RWPE2 (cell line): ENCODE data around the gene COL27A1.

Experiments
- ATAC-seq: fragments of 200-7000 bp; cut with Tn5 transposase; 3 replicates; pipeline ENCODE4 v1.9.1; 2021; ENCODE audit warnings: low read depth
- DNase-seq: peaks from one replicate; pipeline ENCODE4 v3.0.0-alpha.2; 2020; ENCODE audit warnings: low spot score
- H3K27ac ChIP-seq: fragments of 450-650 bp; 2 replicates; pipeline ENCODE4 v1.5.1; 2017; ENCODE audit warnings: mild to moderate bottlenecking; ENCODE audit not compliant: poor library complexity, severe bottlenecking
- H3K27me3 ChIP-seq: fragments of 250-450 bp; sonication (Bioruptor Pico); 2 replicates; pipeline ENCODE4 v1.5.1; 2021; ENCODE audit warnings: mild to moderate bottlenecking, moderate library complexity; ENCODE audit not compliant: insufficient read depth, poor library complexity, severe bottlenecking
- H3K36me3 ChIP-seq: fragments of 250-450 bp; sonication (Bioruptor Pico); 2 replicates; pipeline ENCODE4 v1.5.1; 2020; ENCODE audit warnings: low read depth, mild to moderate bottlenecking, moderate library complexity
- H3K4me1 ChIP-seq: fragments of 250-450 bp; sonication (Bioruptor Pico); 2 replicates; pipeline ENCODE4 v1.5.1; 2021; ENCODE audit warnings: mild to moderate bottlenecking, moderate library complexity; ENCODE audit not compliant: insufficient read depth, poor library complexity, severe bottlenecking
- H3K4me3 ChIP-seq: fragments of 250-450 bp; sonication (Bioruptor Pico); 2 replicates; pipeline ENCODE4 v1.5.1; 2021; ENCODE audit warnings: mild to moderate bottlenecking, moderate library complexity; ENCODE audit not compliant: severe bottlenecking
- H3K9me3 ChIP-seq: fragments of 250-450 bp; sonication (Bioruptor Pico); 2 replicates; pipeline ENCODE4 v1.5.1; 2021; ENCODE audit warnings: mild to moderate bottlenecking, moderate library complexity; ENCODE audit not compliant: severe bottlenecking
- TF ChIP-seq, protein P1 (sequence below): fragments of 450-650 bp; IDR thresholded peaks from one replicate; pipeline ENCODE4 v1.5.1; 2017; ENCODE audit warnings: mild to moderate bottlenecking, moderate library complexity; ENCODE audit not compliant: poor library complexity, severe bottlenecking

COL27A1 gene

DNA sequence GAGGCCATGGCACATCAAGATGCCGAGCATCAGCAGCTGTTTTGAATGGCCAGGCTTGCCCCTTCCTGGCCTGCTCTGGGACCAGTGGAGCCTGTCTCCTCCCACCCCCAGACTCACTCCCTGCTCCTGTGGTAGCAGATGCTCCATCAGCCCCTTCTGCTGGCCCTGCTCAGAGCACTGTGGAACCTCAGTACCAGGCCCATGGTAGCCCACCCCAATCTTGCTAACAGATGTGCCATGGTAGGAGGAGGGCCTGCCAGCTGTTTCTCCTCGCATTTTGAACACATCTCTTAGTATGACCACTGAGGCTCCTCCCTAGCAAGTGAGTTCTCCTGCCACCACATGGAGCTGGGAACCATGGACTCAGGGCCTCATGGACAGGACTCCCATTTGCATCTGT is 29.5 kb downstream of the COL27A1 start:
- Histone ChIP-seq H3K4me3 (no peak overlapping the region), H3K36me3 (peaks cover 8% of the 10 kb centered on the region), H3K4me1 (no peaks in the 10 kb centered on the region), H3K27ac (no peak overlapping the region), H3K9me3 (no peaks in the 10 kb centered on the region), H3K27me3 (no peaks in the 10 kb centered on the region)
- DNase-seq = no peak
- TF ChIP-seq, protein P1, sequence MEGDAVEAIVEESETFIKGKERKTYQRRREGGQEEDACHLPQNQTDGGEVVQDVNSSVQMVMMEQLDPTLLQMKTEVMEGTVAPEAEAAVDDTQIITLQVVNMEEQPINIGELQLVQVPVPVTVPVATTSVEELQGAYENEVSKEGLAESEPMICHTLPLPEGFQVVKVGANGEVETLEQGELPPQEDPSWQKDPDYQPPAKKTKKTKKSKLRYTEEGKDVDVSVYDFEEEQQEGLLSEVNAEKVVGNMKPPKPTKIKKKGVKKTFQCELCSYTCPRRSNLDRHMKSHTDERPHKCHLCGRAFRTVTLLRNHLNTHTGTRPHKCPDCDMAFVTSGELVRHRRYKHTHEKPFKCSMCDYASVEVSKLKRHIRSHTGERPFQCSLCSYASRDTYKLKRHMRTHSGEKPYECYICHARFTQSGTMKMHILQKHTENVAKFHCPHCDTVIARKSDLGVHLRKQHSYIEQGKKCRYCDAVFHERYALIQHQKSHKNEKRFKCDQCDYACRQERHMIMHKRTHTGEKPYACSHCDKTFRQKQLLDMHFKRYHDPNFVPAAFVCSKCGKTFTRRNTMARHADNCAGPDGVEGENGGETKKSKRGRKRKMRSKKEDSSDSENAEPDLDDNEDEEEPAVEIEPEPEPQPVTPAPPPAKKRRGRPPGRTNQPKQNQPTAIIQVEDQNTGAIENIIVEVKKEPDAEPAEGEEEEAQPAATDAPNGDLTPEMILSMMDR = no peak
- no peak for ATAC-seq

DNA sequence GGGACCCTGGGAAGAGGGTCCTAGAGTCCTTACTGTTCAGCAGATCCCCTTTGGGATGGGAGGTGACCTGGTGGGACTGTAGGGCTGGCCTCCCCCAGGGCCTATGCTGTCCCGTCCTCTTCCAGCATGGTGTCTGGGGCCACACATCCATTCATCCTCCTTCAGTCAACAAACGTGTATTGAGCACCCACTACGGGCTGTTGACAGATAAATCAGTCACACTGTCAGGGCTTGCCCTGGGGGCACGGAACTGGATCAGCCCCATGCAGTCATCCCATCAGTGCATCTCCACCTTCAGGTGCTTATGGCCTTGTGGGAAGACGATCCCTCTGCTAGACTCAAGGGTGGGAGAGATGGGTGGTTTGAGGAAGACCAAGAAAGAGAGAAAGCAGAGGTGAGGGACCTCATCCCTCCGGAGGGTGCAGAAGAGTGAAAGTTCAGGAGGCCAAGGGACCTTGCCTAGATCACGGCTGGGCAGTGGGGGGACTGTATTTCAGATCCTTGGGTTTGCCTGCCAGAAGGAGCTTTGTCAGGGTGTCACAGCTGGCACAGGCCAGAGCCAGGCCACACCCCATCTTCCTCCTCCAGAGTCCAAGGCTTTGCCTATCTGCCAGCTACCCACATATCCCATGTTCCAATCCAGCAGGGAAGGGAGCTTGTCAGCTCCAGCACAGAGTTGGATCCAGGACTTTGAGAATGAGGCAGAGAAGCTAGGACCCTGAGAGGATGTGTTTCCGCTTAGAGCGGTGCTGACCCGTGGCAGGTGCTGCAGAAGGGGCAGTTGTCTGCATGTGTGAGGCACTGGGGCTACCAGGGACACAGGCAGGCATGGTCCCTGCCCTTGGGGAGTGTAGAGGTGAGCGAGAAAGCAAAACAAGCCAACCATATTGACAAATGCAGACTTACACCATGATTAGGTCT is 30.5 kb downstream of the COL27A1 start:
- Histone ChIP-seq H3K4me1 (no peaks in the 10 kb centered on the region), H3K27ac (no peak overlapping the region), H3K4me3 (no peak overlapping the region), H3K36me3 (peaks cover 8% of the 10 kb centered on the region), H3K27me3 (no peaks in the 10 kb centered on the region), H3K9me3 (no peaks in the 10 kb centered on the region)
- ATAC-seq (no peak), DNase-seq (no peak)
- TF ChIP-seq, protein P1 = no peak

DNA sequence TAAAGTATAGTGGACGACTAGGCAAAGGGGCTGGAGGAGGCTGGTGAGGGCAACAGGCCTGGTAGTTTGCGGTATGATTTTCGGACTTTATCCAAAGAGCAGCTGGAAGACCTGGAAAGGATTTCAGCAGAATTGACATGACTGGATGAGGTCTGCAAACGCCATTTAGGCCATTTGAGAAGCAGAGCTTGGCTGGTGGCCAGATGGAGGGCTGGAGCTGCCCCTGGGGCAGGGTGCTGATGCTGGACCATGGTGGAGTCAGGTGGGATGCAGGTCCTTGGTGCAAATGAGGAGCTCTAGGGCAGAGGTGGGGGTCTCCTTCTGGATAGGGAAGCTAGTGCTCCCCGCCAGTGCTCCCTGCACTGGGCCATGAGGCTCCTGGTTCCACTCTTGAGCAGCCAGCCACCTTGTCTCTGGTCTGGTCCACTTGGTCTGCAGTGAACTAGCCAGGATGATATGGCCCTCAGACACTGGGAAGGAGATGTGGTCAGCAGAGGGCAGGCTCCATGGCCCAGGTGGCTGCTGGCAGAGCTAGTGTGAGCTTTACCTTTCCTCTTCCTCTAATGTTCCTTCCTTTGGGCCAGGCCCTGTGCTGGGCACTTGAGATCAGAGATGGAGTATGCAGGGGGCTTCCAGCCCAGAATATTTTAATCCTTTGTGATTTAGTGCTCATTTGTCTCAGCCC is 31.4 kb downstream of the COL27A1 start:
- no peak overlapping the region for H3K27ac ChIP-seq
- H3K27me3 ChIP-seq = no peaks in the 10 kb centered on the region
- TF ChIP-seq, protein P1 = no peak
- peaks cover 8% of the 10 kb centered on the region for H3K36me3 ChIP-seq
- H3K4me3 ChIP-seq = no peak overlapping the region
- H3K9me3 ChIP-seq = no peaks in the 10 kb centered on the region
- H3K4me1 ChIP-seq = no peaks in the 10 kb centered on the region
- ATAC-seq = no peak
- no peak for DNase-seq

DNA sequence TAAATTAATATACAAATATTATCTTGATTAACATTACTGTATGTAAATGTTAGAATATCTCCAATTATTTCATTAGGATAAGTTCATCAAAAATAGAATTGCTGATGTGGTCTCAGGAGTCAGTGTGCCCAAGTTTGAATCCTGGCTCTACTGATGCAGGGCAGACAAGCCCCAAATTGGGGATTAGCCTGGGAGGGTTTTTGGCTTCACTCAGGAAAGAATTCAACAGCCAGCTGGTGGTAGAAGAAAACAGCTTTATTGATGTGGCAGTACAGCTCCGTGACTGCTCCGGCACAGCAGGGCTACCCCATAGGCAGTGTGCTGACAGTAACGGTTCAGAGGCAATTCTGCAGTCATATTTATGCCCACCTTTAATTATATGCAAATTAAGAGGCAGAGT is 32.5 kb downstream of the COL27A1 start:
- no peak overlapping the region for H3K4me3 ChIP-seq
- H3K9me3 ChIP-seq = no peaks in the 10 kb centered on the region
- H3K27me3 ChIP-seq = no peaks in the 10 kb centered on the region
- peaks cover 8% of the 10 kb centered on the region for H3K36me3 ChIP-seq
- no peak overlapping the region for H3K27ac ChIP-seq
- TF ChIP-seq, protein P1 = no peak
- DNase-seq = no peak
- no peak for ATAC-seq
- no peaks in the 10 kb centered on the region for H3K4me1 ChIP-seq
